ENCODE measurements around the gene PIGC.
A peak's percentile ranks its signal among the peaks of the same experiment; 100 is the strongest.

PIGC gene

GRCh38 chr1:172393354-172393753 lies 50.5 kb downstream of the PIGC start:
- Histone ChIP-seq H3K79me2 (ENCODE audit: control insufficient read depth, insufficient read depth, low read length, poor library complexity) (no peaks in the 10 kb centered on the region), H3K4ac (ENCODE audit: low read depth, low read length) (no peak overlapping the region), H3K9me3 (ENCODE audit: insufficient read depth, low read depth, low read length) (no peaks in the 10 kb centered on the region), H3K18ac (ENCODE audit: low read length) (no peak overlapping the region), H2BK5ac (ENCODE audit: low read depth, low read length, poor library complexity) (peak overlapping the region; percentile 49), H3K14ac (ENCODE audit: low read length) (no peak overlapping the region), H4K8ac (ENCODE audit: low read depth, low read length) (peak overlapping the region; percentile 65), H2AK5ac (ENCODE audit: low read length) (peak overlapping the region; percentile 37), H4K12ac (ENCODE audit: low read depth, low read length) (no peak overlapping the region), H3K23ac (ENCODE audit: low read length) (no peak overlapping the region), H3K9ac (ENCODE audit: low read length) (no peak overlapping the region), H3K27me3 (ENCODE audit: insufficient read depth, low read length) (no peaks in the 10 kb centered on the region), H2BK120ac (ENCODE audit: insufficient read depth, low read length, poor library complexity) (peak overlapping the region; percentile 22), H3K4me2 (ENCODE audit: low read length) (no peak overlapping the region), H3K4me1 (ENCODE audit: control insufficient read depth in 1 of 2, insufficient read depth in 2 of 2, low read length in 2 of 2) (peaks cover 3 to 16% of the 10 kb centered on the region in 2 experiments), H3K4me3 (ENCODE audit: low read depth, low read length) (no peak overlapping the region), H4K91ac (ENCODE audit: low read depth, low read length) (peak overlapping the region; percentile 6), H2BK12ac (ENCODE audit: low read length) (peak overlapping the region; percentile 89), H3K36me3 (ENCODE audit: control insufficient read depth in 1 of 2, insufficient read depth in 2 of 2, low read length in 2 of 2) (no peaks in the 10 kb centered on the region), H3K79me1 (ENCODE audit: low read length) (peaks cover 10% of the 10 kb centered on the region), H3K27ac (ENCODE audit: low read depth, low read length) (no peak overlapping the region), H2AFZ (ENCODE audit: insufficient read depth, low read length, poor library complexity) (no peak overlapping the region)
- no CpG with 5 or more reads among the region's 5 CpGs for WGBS (ENCODE audit: extremely low coverage, insufficient coverage, insufficient read length)
- peak; percentile 7 to 26 for DNase-seq

DNA sequence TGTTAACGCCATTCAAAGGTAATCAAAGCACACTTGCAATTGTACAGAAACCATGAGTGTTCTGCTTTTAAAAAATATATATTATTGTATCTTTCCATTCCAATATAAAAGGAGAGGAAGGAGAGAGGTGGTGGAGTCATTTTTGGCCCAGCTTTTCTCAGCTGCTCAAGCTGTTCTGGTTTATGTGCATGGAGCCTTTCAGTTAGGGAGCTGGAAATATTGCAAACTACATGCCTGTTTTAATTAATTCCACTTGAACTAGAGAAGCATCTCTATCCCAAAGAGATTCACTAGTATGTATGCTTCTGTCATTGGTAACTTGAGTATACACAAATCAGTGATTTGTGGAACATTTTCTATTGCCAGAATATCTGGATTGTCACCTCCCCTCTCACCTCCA lies 51.9 kb downstream of the PIGC start:
- no peaks in the 10 kb centered on the region for H3K79me2 ChIP-seq (ENCODE audit: control insufficient read depth, insufficient read depth, low read length, poor library complexity)
- peaks cover 10% of the 10 kb centered on the region for H3K79me1 ChIP-seq (ENCODE audit: low read length)
- no peak overlapping the region for H2AFZ ChIP-seq (ENCODE audit: insufficient read depth, low read length, poor library complexity)
- H2BK5ac ChIP-seq (ENCODE audit: low read depth, low read length, poor library complexity): no peak overlapping the region
- no peak overlapping the region for H3K23ac ChIP-seq (ENCODE audit: low read length)
- H4K12ac ChIP-seq (ENCODE audit: low read depth, low read length): no peak overlapping the region
- H2AK5ac ChIP-seq (ENCODE audit: low read length): no peak overlapping the region
- H2BK12ac ChIP-seq (ENCODE audit: low read length): no peak overlapping the region
- H4K8ac ChIP-seq (ENCODE audit: low read depth, low read length): no peak overlapping the region
- H3K27me3 ChIP-seq (ENCODE audit: insufficient read depth, low read length): no peaks in the 10 kb centered on the region
- H3K4me1 ChIP-seq (ENCODE audit: control insufficient read depth in 1 of 2, insufficient read depth in 2 of 2, low read length in 2 of 2): peaks cover 3 to 15% of the 10 kb centered on the region in 2 experiments
- H2BK120ac ChIP-seq (ENCODE audit: insufficient read depth, low read length, poor library complexity): no peak overlapping the region
- H3K9ac ChIP-seq (ENCODE audit: low read length): no peak overlapping the region
- no peak overlapping the region for H3K18ac ChIP-seq (ENCODE audit: low read length)
- no peak overlapping the region for H3K4me2 ChIP-seq (ENCODE audit: low read length)
- H3K14ac ChIP-seq (ENCODE audit: low read length): no peak overlapping the region
- H3K4ac ChIP-seq (ENCODE audit: low read depth, low read length): no peak overlapping the region
- no CpG with 5 or more reads among the region's 1 CpG for WGBS (ENCODE audit: extremely low coverage, insufficient coverage, insufficient read length)
- H3K27ac ChIP-seq (ENCODE audit: low read depth, low read length): no peak overlapping the region
- no peaks in the 10 kb centered on the region for H3K36me3 ChIP-seq (ENCODE audit: control insufficient read depth in 1 of 2, insufficient read depth in 2 of 2, low read length in 2 of 2)
- H4K91ac ChIP-seq (ENCODE audit: low read depth, low read length): no peak overlapping the region
- no peak overlapping the region for H3K4me3 ChIP-seq (ENCODE audit: low read depth, low read length)
- H3K9me3 ChIP-seq (ENCODE audit: insufficient read depth, low read depth, low read length): no peaks in the 10 kb centered on the region
- no peak for DNase-seq
